SK-N-MC (cell line): Measurements from ENCODE around the gene DNAH11.

ENCODE experiments used
- DNase-seq: peaks from one replicate; pipeline ENCODE4 v3.0.0-alpha.2; 2011; ENCODE audit warnings: low read depth, low spot score
- H3K27ac ChIP-seq: fragments of 200-600 bp; sonication (generic); 2 replicates; pipeline ENCODE4 v1.5.1; 2016; ENCODE audit warnings: mixed run types
- H3K36me3 ChIP-seq: fragments of 200-600 bp; sonication (generic); 2 replicates; pipeline ENCODE4 v1.6.1; 2017; ENCODE audit warnings: antibody characterized with exemption, low read length, mixed read lengths; ENCODE audit not compliant: insufficient read depth
- H3K4me3 ChIP-seq: fragments of 200-600 bp; sonication (generic); 2 replicates; pipeline ENCODE4 v1.5.1; 2016
- H3K9ac ChIP-seq: fragments of 200-600 bp; sonication (generic); 2 replicates; pipeline ENCODE4 v1.8.0; 2017; ENCODE audit warnings: mixed run types, mixed read lengths; ENCODE audit not compliant: insufficient read length
- H3K9me3 ChIP-seq: fragments of 200-600 bp; sonication (generic); 2 replicates; pipeline ENCODE4 v1.6.1; 2017; ENCODE audit warnings: low read depth, mild to moderate bottlenecking, antibody characterized with exemption, low read length, moderate library complexity, mixed read lengths
- EZH2 ChIP-seq: fragments of 200-600 bp; sonication (generic); IDR thresholded peaks from one replicate; pipeline ENCODE4 v1.6.1; 2017; ENCODE audit warnings: antibody characterized with exemption
- FOXP2 ChIP-seq: optimal IDR thresholded peaks from 2 replicates; pipeline ENCODE3; 2011; ENCODE audit warnings: mild to moderate bottlenecking, moderate library complexity; ENCODE audit not compliant: insufficient read depth; ENCODE audit errors: extremely low read length, control extremely low read depth
- POLR2AphosphoS5 ChIP-seq: IDR thresholded peaks from 2 replicates; pipeline ENCODE4 v1.6.1; 2012; ENCODE audit warnings: mild to moderate bottlenecking, low read depth, low read length, borderline replicate concordance

Gene DNAH11

GRCh38 chr7:21912305-21912704, 369.5 kb downstream of the DNAH11 start:
- TF ChIP-seq POLR2AphosphoS5 (no peak), EZH2 (no peak), FOXP2 (no peak)
- no peak for DNase-seq
- Histone ChIP-seq H3K27ac (no peak overlapping the region), H3K4me3 (no peak overlapping the region), H3K9ac (no peak overlapping the region), H3K36me3 (peaks cover 75% of the 10 kb centered on the region), H3K9me3 (no peaks in the 10 kb centered on the region)

DNA sequence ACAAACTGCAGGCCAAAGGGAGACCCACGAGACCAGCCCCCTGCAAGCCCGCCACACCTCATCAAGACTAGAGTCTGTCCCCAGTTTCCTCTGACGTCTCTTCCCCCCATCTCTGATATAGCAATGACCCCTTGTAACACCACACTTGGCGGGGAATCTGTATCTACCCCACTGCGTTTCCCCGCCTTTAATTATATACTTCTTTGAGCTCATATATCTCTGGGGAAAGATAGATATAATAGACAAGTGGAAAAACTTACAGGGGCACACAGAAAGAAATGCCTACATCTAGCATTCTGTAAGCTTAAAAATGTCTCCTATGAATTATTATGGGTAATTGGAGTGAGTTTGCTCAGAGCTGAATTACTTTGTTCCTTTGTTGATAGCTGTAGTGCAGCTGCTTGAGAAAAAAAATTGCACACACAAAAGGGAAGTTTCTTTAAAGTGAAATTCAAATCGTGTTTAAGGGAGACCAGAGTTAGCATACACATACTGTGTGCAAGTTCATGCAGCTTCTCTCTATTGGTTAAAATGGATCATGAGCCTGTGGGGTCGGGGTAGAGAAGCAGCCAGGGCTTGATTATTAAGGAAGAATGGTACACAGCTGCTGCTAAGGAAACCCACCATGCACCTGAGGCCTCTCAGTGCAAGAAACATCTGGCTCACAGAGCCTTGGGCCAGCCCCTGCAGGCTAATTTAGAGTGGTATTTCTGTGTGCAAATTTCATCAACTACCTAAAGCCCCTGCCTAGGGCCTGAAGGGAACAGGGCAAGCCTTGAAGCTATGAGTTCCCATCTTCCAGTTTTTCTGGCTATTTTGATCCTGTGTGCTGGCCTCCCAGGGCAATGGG, 370.3 kb downstream of the DNAH11 start:
- Histone ChIP-seq H3K27ac (no peak overlapping the region), H3K4me3 (no peak overlapping the region), H3K36me3 (peaks cover 67% of the 10 kb centered on the region), H3K9me3 (no peaks in the 10 kb centered on the region), H3K9ac (no peak overlapping the region)
- no peak for TF ChIP-seq EZH2
- no peak for TF ChIP-seq POLR2AphosphoS5
- no peak for TF ChIP-seq FOXP2
- DNase-seq = no peak

DNA sequence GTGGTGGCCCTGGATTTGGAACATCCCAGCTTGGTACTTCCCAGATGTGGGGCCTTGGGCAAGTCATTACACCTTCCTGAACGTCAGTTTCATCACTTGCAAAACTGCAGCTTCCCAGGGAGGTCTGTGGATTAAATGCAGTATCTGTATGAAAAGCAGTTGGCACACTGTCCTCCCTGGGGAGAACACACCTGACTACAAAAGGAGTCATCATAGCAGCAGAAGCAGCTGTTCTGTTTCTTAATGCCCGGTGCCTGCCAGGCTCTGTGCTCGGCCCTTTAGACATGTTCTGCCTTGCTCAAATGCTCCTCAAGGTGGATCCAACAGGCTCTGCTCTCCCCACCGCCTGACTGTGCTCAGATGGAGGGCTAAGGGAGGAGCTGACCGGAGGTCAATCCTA, 371.8 kb downstream of the DNAH11 start:
- Histone ChIP-seq H3K4me3 (no peak overlapping the region), H3K9ac (no peak overlapping the region), H3K27ac (no peak overlapping the region), H3K36me3 (peaks cover 52% of the 10 kb centered on the region), H3K9me3 (no peaks in the 10 kb centered on the region)
- DNase-seq = no peak
- TF ChIP-seq EZH2 = no peak
- no peak for TF ChIP-seq POLR2AphosphoS5
- no peak for TF ChIP-seq FOXP2

- TF ChIP-seq FOXP2 (no peak), EZH2 (no peak), POLR2AphosphoS5 (no peak)
- no peaks in the 10 kb centered on the region for H3K9me3 ChIP-seq
- DNase-seq = no peak
- no peak overlapping the region for H3K27ac ChIP-seq
- H3K9ac ChIP-seq = no peak overlapping the region
- peaks cover 48% of the 10 kb centered on the region for H3K36me3 ChIP-seq
- H3K4me3 ChIP-seq = no peak overlapping the region
Measured at GRCh38 chr7:21915140-21915539, 372.3 kb downstream of the DNAH11 start.

- Histone ChIP-seq H3K36me3 (peaks cover 42% of the 10 kb centered on the region), H3K27ac (no peak overlapping the region)
Measured at GRCh38 chr7:21916176-21916575, 373.3 kb downstream of the DNAH11 start.

DNA sequence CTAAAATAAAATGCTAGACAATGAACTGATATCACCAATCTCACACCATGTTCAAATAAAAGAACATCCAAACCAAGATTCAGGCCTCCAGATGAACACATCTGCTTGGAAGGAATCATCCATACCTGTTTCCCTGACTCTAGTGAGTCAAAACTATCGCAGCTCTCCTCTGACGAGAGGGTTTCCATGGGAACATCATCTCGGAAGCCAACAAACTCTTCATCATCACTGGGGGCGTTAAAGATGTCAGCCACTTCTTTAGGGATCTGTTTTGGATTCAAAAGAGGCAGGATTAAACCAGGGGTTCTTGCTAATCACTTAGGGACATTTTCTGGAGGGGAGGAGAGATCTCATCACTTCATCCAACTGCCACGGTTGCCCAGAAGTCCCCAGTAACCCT, 373.8 kb downstream of the DNAH11 start:
- H3K36me3 ChIP-seq = peaks cover 39% of the 10 kb centered on the region
- no peak overlapping the region for H3K27ac ChIP-seq
- TF ChIP-seq EZH2 (no peak), FOXP2 (no peak), POLR2AphosphoS5 (no peak)
- H3K9ac ChIP-seq = no peak overlapping the region
- no peak for DNase-seq
- no peak overlapping the region for H3K4me3 ChIP-seq
- H3K9me3 ChIP-seq = no peaks in the 10 kb centered on the region

More at GRCh38 chr7:21916176-21916575, 373.3 kb downstream of the DNAH11 start:
- Histone ChIP-seq H3K9ac (no peak overlapping the region), H3K4me3 (no peak overlapping the region), H3K9me3 (no peaks in the 10 kb centered on the region)
- TF ChIP-seq EZH2 (no peak), FOXP2 (no peak), POLR2AphosphoS5 (no peak)
- DNase-seq = no peak

GRCh38 chr7:21918216-21918615, 375.4 kb downstream of the DNAH11 start:
- peaks cover 30% of the 10 kb centered on the region for H3K36me3 ChIP-seq
- H3K9me3 ChIP-seq = no peaks in the 10 kb centered on the region
- DNase-seq = no peak
- H3K4me3 ChIP-seq = no peak overlapping the region
- H3K9ac ChIP-seq = no peak overlapping the region
- H3K27ac ChIP-seq = no peak overlapping the region
- TF ChIP-seq EZH2 (no peak), FOXP2 (no peak), POLR2AphosphoS5 (no peak)

DNA sequence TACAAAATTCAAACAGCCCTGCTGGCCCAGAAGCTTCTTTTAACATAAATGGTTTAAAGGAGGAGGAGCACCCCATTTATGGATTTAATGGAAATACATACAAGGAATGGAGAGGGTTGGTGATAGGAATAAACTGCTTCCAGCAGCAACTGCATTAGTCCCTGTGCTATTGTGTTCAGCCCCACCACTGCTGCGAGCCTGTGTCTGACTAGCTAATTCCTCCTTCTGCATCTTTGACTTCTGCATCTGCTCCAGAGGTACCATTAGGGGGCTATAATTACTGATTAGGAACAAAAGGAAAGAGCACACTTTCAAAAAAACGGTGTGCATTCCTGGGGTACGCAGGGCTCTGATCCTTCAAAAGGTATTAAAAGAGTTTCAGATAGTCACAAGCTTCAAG, 378.1 kb downstream of the DNAH11 start:
- Histone ChIP-seq H3K9me3 (no peaks in the 10 kb centered on the region), H3K36me3 (peaks cover 11% of the 10 kb centered on the region), H3K9ac (no peak overlapping the region), H3K27ac (no peak overlapping the region), H3K4me3 (no peak overlapping the region)
- TF ChIP-seq POLR2AphosphoS5 = no peak
- TF ChIP-seq FOXP2 = no peak
- DNase-seq = no peak

DNA sequence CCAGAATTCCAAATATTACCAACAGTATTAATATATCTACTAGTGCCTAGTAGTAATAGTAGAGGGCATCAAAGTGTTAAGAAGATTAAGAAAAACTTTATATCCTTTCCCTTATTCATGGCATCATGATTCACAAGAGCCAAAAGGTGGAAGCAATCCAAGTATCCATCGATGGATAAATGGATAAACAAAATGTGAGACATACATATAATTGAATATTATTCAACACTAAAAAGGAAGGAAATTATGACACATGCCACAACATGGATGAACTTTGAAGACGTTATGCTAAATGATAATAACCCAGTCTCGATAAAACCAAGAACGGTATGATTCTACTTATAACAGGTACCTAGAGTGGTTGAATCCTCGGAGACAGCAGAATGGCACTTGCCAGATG, 379.8 kb downstream of the DNAH11 start:
- TF ChIP-seq EZH2 (no peak), POLR2AphosphoS5 (no peak), FOXP2 (no peak)
- DNase-seq = no peak
- Histone ChIP-seq H3K27ac (no peak overlapping the region), H3K9me3 (no peaks in the 10 kb centered on the region), H3K9ac (no peak overlapping the region), H3K4me3 (no peak overlapping the region), H3K36me3 (peaks cover 8% of the 10 kb centered on the region; the same call in 1 of the 2 replicates)

DNA sequence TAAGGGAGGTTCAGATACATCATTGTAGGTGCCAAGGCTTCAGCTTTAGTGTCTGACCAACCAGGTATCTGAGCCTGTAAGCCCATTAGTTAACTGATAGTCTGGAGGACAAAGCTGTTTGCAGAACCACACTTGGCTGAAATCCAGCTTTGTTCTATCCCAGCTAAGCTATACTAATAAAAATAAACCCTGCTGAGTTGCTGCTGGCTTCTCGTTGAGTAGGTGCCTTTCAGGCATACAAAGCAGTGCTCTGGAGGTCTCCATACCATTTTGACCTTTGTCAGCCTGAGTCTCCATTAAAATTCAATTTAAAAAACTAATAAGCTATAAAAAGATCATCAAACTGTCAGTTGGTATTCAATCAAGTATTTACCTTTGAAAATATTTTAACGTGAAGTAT, 380.8 kb downstream of the DNAH11 start:
- TF ChIP-seq EZH2 = no peak
- no peak for TF ChIP-seq POLR2AphosphoS5
- TF ChIP-seq FOXP2 = no peak
- Histone ChIP-seq H3K9ac (no peak overlapping the region), H3K4me3 (no peak overlapping the region), H3K27ac (no peak overlapping the region), H3K9me3 (no peaks in the 10 kb centered on the region), H3K36me3 (peaks cover 11% of the 10 kb centered on the region; the same call in 1 of the 2 replicates)
- DNase-seq = no peak
